GM12878 (cell line): Measurements from ENCODE around the gene INO80B. TPM values are rescaled to one million over a fixed set of nuclear protein-coding genes. Genes with fewer than 3 reads are reported as not detected.
A peak's percentile ranks its signal among the peaks of the same experiment; 100 is the strongest.

Source experiments
- BRCA1 ChIP-seq: IDR thresholded peaks from 2 replicates; pipeline ENCODE4 v1.6.1; 2011; ENCODE audit warnings: low read depth, low read length, improper control_type of control experiment
- CBFB ChIP-seq: IDR thresholded peaks from 2 replicates; pipeline ENCODE4 v1.6.1; 2016; ENCODE audit warnings: antibody characterized with exemption, low read depth
- CHD2 ChIP-seq: IDR thresholded peaks from 2 replicates; pipeline ENCODE4 v1.6.1; 2011; ENCODE audit warnings: low read depth, low read length, improper control_type of control experiment, borderline replicate concordance
- CREB1 ChIP-seq: IDR thresholded peaks from 2 replicates; pipeline ENCODE4 v1.6.1; 2012; ENCODE audit warnings: low read depth, mild to moderate bottlenecking, inconsistent platforms
- DPF2 ChIP-seq: fragments of 450-650 bp; IDR thresholded peaks from 2 replicates; pipeline ENCODE4 v1.6.1; 2017; ENCODE audit warnings: mild to moderate bottlenecking
- FOXK2 ChIP-seq: fragments of 450-650 bp; IDR thresholded peaks from 2 replicates; pipeline ENCODE4 v1.6.1; 2017; ENCODE audit warnings: mild to moderate bottlenecking, moderate library complexity
- FOXM1 ChIP-seq: IDR thresholded peaks from 2 replicates; pipeline ENCODE4 v1.6.1; 2012; ENCODE audit warnings: low read depth, mild to moderate bottlenecking, inconsistent platforms, low read length, moderate library complexity
- LARP7 ChIP-seq: fragments of 450-650 bp; IDR thresholded peaks from 2 replicates; pipeline ENCODE4 v1.6.1; 2017; ENCODE audit warnings: mild to moderate bottlenecking
- MXI1 ChIP-seq: fragments of 150-350 bp; IDR thresholded peaks from 2 replicates; pipeline ENCODE4 v1.6.1; 2011; ENCODE audit warnings: low read depth, mild to moderate bottlenecking, inconsistent platforms, low read length, improper control_type of control experiment
- NBN ChIP-seq: fragments of 450-650 bp; IDR thresholded peaks from 2 replicates; pipeline ENCODE4 v1.6.1; 2016
- NFIC ChIP-seq: IDR thresholded peaks from 2 replicates; pipeline ENCODE4 v1.6.1; 2012; ENCODE audit warnings: low read depth, mild to moderate bottlenecking, inconsistent platforms, low read length, moderate library complexity
- POLR2A ChIP-seq: IDR thresholded peaks from 2 replicates; pipeline ENCODE4 v1.6.1; 2011; ENCODE audit warnings: low read depth, mild to moderate bottlenecking, low read length
- POLR2AphosphoS2 ChIP-seq: IDR thresholded peaks from 2 replicates; pipeline ENCODE4 v1.6.1; 2011; ENCODE audit warnings: low read depth, mild to moderate bottlenecking, low read length, improper control_type of control experiment, moderate library complexity
- POLR2AphosphoS5 ChIP-seq: IDR thresholded peaks from 2 replicates; pipeline ENCODE4 v1.6.1; 2011; ENCODE audit warnings: mild to moderate bottlenecking, low read length, inconsistent platforms
- SMARCA5 ChIP-seq: fragments of 450-650 bp; IDR thresholded peaks from 2 replicates; pipeline ENCODE4 v1.6.1; 2017; ENCODE audit warnings: mild to moderate bottlenecking
- SMC3 ChIP-seq: IDR thresholded peaks from 2 replicates; pipeline ENCODE4 v1.6.1; 2011; ENCODE audit warnings: low read length, improper control_type of control experiment, borderline replicate concordance
- SPI1 ChIP-seq: IDR thresholded peaks from 2 replicates; pipeline ENCODE4 v1.6.1; 2011; ENCODE audit warnings: low read depth, mild to moderate bottlenecking, low read length, moderate library complexity, borderline replicate concordance; ENCODE audit not compliant: insufficient read depth
- SUPT20H ChIP-seq: IDR thresholded peaks from 2 replicates; pipeline ENCODE4 v1.6.1; 2011; ENCODE audit warnings: low read depth, mild to moderate bottlenecking, low read length, moderate library complexity, borderline replicate concordance; ENCODE audit not compliant: control insufficient read depth
- TCF7 ChIP-seq: IDR thresholded peaks from 2 replicates; pipeline ENCODE4 v1.6.1; 2014; ENCODE audit warnings: antibody characterized with exemption, borderline replicate concordance
- YBX1 ChIP-seq: fragments of 450-650 bp; IDR thresholded peaks from 2 replicates; pipeline ENCODE4 v1.6.1; 2016; ENCODE audit warnings: antibody characterized with exemption
- ZNF217 ChIP-seq: fragments of 450-650 bp; IDR thresholded peaks from 2 replicates; pipeline ENCODE4 v1.6.1; 2017; ENCODE audit warnings: antibody characterized with exemption, mild to moderate bottlenecking
- polyA plus RNA-seq, 11 experiments: library from polyadenylated mRNA; depleted of rRNA in 4 of 11; unstranded in 6 of 11; stranded (reverse) in 5 of 11; fragments of >200 nt; fragmentation: Nextera tagmentation in 4 of 11; fragmentation: Illumina TruSeq in 1 of 11; extraction: Ambion mirVana in 4 of 11; extraction: Trizol in 1 of 11; gene quantifications; 1 replicate in 1 of 11; 2 replicates in 10 of 11; pipeline versions ENCODE4 v1.2.1 to v1.2.3, GENCODE V29; 2011 to 2016; ENCODE audit warnings: inconsistent platforms in 2 of 11, missing spikeins in 2 of 11, low read depth in 1 of 11
- total RNA-seq, 4 experiments: library from RNA; depleted of rRNA in 3 of 4; stranded (reverse); fragments of >200 nt in 3 of 4; fragmentation: Illumina TruSeq in 1 of 4; extraction: Trizol in 1 of 4; gene quantifications; 2 replicates each; pipeline versions ENCODE4 v1.2.1 to v1.2.3, GENCODE V29; 2013 to 2021
- TF ChIP-seq, protein P1 (sequence below): fragments of 450-650 bp; IDR thresholded peaks from 2 replicates; pipeline ENCODE4 v1.6.1; 2017; ENCODE audit warnings: borderline replicate concordance
- TF ChIP-seq, protein P2 (sequence below): fragments of 450-650 bp; formaldehyde crosslinking; IDR thresholded peaks from 2 replicates; pipeline ENCODE4 v1.4.0; 2022; ENCODE audit warnings: mild to moderate bottlenecking, moderate library complexity
- TF ChIP-seq, protein P3 (sequence below): fragments of 450-650 bp; IDR thresholded peaks from 2 replicates; pipeline ENCODE4 v1.6.1; 2016; ENCODE audit warnings: mild to moderate bottlenecking
- TF ChIP-seq, protein P4 (sequence below), 3 experiments: IDR thresholded peaks in 2 of 3; conservative IDR thresholded peaks in 1 of 3; 2 replicates each; pipeline ENCODE4 v1.5.1; 2011; ENCODE audit warnings: low read depth in 3 of 3, low read length in 3 of 3, mild to moderate bottlenecking in 3 of 3, control low read depth in 2 of 3, moderate library complexity in 2 of 3, inconsistent platforms in 1 of 3, mixed read lengths in 1 of 3; ENCODE audit not compliant: control insufficient read depth in 2 of 3, insufficient read depth in 1 of 3; ENCODE audit errors: extremely low read depth in 1 of 3

INO80B gene
- total and polyA plus RNA-seq, 10 of the 15 experiments (the other 5 are each of a cell fraction or from before 2014, with no cell fraction given): 1.3 to 26.7 (median 11.1) TPM

DNA sequence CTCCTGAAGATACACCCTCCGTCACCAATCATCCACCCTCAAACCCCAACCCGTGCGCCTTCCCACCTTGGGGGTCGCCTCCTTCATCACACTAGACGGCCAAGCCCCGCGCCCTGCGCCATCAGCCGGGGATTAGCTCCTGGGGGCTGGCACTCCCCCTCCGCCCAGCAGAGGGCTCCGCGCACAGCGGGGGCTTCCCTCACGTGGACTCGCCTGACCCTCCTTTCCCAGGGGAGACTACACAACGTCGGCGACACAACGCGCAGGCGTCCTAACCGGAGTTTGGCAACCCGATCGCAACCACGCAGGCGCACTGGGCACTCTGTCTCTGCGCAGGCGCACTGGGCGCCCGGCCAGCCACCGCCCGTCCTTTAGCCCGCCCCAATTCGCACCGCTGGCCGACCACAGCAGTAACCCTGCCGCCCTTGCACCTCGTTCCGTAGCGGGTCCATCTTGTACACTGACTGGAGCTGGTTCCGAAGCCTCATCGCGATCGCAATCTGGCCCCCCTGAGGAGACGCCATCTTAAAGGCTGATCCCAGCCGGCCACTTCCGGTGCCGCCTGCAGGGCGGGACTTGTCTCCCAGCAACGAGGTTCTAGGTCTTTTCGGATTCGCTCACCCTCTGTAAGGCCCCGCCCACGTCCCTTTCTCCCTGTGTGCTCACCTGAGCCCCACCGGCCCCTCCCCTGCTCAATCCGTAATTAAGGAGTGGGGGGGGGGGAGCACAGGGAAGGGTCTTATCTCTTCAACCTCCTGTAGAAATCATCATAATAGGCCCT lies 52.4 kb downstream of the INO80B start, which contains the start of gene PCGF1 (continued):
- TF ChIP-seq SUPT20H (no peak), CREB1 (peak; percentile 49), TCF7 (no peak), NBN (peak; percentile 89; the same call in 1 of the 2 replicates), POLR2A (peak; percentile 94), NFIC (no peak), MXI1 (peak; percentile 87; the same call in 1 of the 2 replicates), BRCA1 (no peak), YBX1 (0 out of 2 replicates have a peak, but pooled peaks have one; percentile 44), ZNF217 (no peak), DPF2 (peak; percentile 31; the same call in 1 of the 2 replicates), POLR2AphosphoS2 (0 out of 2 replicates have a peak, but pooled peaks have one; percentile 52), FOXK2 (peak; percentile 8; the same call in 1 of the 2 replicates), FOXM1 (no peak), CBFB (no peak), CHD2 (no peak), SMARCA5 (peak; percentile 84; the same call in 1 of the 2 replicates), LARP7 (peak; percentile 80), SPI1 (no peak), POLR2AphosphoS5 (peak; percentile 91), SMC3 (peak; percentile 56)
- TF ChIP-seq, protein P1, sequence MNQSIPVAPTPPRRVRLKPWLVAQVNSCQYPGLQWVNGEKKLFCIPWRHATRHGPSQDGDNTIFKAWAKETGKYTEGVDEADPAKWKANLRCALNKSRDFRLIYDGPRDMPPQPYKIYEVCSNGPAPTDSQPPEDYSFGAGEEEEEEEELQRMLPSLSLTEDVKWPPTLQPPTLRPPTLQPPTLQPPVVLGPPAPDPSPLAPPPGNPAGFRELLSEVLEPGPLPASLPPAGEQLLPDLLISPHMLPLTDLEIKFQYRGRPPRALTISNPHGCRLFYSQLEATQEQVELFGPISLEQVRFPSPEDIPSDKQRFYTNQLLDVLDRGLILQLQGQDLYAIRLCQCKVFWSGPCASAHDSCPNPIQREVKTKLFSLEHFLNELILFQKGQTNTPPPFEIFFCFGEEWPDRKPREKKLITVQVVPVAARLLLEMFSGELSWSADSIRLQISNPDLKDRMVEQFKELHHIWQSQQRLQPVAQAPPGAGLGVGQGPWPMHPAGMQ: no peak
- TF ChIP-seq, protein P2, sequence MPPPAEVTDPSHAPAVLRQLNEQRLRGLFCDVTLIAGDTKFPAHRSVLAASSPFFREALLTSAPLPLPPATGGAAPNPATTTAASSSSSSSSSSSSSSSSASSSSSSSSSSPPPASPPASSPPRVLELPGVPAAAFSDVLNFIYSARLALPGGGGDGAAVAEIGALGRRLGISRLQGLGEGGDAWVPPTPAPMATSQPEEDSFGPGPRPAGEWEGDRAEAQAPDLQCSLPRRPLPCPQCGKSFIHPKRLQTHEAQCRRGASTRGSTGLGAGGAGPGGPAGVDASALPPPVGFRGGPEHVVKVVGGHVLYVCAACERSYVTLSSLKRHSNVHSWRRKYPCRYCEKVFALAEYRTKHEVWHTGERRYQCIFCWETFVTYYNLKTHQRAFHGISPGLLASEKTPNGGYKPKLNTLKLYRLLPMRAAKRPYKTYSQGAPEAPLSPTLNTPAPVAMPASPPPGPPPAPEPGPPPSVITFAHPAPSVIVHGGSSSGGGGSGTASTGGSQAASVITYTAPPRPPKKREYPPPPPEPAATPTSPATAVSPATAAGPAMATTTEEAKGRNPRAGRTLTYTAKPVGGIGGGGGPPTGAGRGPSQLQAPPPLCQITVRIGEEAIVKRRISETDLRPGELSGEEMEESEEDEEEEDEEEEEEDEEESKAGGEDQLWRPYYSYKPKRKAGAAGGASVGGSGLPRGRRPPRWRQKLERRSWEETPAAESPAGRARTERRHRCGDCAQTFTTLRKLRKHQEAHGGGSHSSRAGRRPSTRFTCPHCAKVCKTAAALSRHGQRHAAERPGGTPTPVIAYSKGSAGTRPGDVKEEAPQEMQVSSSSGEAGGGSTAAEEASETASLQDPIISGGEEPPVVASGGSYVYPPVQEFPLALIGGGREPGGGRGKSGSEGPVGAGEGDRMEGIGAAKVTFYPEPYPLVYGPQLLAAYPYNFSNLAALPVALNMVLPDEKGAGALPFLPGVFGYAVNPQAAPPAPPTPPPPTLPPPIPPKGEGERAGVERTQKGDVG (CRISPR knock-in tag): no peak
- TF ChIP-seq, protein P3, sequence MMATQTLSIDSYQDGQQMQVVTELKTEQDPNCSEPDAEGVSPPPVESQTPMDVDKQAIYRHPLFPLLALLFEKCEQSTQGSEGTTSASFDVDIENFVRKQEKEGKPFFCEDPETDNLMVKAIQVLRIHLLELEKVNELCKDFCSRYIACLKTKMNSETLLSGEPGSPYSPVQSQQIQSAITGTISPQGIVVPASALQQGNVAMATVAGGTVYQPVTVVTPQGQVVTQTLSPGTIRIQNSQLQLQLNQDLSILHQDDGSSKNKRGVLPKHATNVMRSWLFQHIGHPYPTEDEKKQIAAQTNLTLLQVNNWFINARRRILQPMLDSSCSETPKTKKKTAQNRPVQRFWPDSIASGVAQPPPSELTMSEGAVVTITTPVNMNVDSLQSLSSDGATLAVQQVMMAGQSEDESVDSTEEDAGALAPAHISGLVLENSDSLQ: peak; percentile 21; the same call in 1 of the 2 replicates
- TF ChIP-seq, protein P4, sequence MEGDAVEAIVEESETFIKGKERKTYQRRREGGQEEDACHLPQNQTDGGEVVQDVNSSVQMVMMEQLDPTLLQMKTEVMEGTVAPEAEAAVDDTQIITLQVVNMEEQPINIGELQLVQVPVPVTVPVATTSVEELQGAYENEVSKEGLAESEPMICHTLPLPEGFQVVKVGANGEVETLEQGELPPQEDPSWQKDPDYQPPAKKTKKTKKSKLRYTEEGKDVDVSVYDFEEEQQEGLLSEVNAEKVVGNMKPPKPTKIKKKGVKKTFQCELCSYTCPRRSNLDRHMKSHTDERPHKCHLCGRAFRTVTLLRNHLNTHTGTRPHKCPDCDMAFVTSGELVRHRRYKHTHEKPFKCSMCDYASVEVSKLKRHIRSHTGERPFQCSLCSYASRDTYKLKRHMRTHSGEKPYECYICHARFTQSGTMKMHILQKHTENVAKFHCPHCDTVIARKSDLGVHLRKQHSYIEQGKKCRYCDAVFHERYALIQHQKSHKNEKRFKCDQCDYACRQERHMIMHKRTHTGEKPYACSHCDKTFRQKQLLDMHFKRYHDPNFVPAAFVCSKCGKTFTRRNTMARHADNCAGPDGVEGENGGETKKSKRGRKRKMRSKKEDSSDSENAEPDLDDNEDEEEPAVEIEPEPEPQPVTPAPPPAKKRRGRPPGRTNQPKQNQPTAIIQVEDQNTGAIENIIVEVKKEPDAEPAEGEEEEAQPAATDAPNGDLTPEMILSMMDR (IDR thresholded peaks at IDR 0.05 in 2 of 3, conservative IDR thresholded peaks at IDR 0.05 in 1 of 3; ENCODE audit: control insufficient read depth in 2 of 3, extremely low read depth in 1 of 3, insufficient read depth in 1 of 3, low read depth in 3 of 3, low read length in 3 of 3): peak; percentile 64 to 75 (median 71)
